Activated CD8-positive, alpha-beta T cell treated with anti-CD3 and anti-CD28 coated beads, Interleukin-2, amount 10 ng/mL, durations not matched to agents 7 days and 5 days (primary cell): ENCODE results near the gene CACNA2D3. TPM values are rescaled to one million over a fixed set of nuclear protein-coding genes. Genes with fewer than 3 reads are reported as not detected.
"Not testable (repeated sequence)": the region's sequence is repeated elsewhere in the genome, so short reads cannot be mapped to it uniquely, and the experiment has no call there.

Experiments used
- ATAC-seq: fragments of 150-1000 bp; cut with Tn5 transposase; one replicate; pipeline ENCODE4 v1.10.0; 2021; ENCODE audit warnings: moderate library complexity
- CTCF ChIA-PET: fragments of 350-600 bp; sonication (Branson Sonifier 250); formaldehyde crosslinking; loops from one replicate; lab custom pipeline; 2021; ENCODE audit warnings: antibody characterized with exemption; lab: Charles Lee
- POLR2A ChIA-PET: fragments of 350-600 bp; sonication (Branson Sonifier 250); formaldehyde crosslinking; loops from one replicate; lab custom pipeline; 2021; ENCODE audit warnings: antibody characterized with exemption; lab: Charles Lee
- DNase-seq: peaks from one replicate; pipeline ENCODE4 v3.0.0-alpha.2; 2020
- H3K27ac Mint-ChIP-seq: one replicate; pipeline ENCODE4 v1.8.0; 2021; ENCODE audit warnings: mild to moderate bottlenecking, mixed read lengths
- H3K27me3 Mint-ChIP-seq: one replicate; pipeline ENCODE4 v1.8.0; 2021; ENCODE audit warnings: low read depth, mixed read lengths
- H3K36me3 Mint-ChIP-seq: one replicate; pipeline ENCODE4 v1.8.0; 2021; ENCODE audit warnings: low read depth, mixed read lengths
- H3K4me1 Mint-ChIP-seq: one replicate; pipeline ENCODE4 v1.8.0; 2021; ENCODE audit warnings: low read depth, mixed read lengths
- H3K4me3 Mint-ChIP-seq: one replicate; pipeline ENCODE4 v1.8.0; 2021; ENCODE audit warnings: mild to moderate bottlenecking, mixed read lengths
- H3K9me3 Mint-ChIP-seq: one replicate; pipeline ENCODE4 v1.8.0; 2022; ENCODE audit warnings: mixed read lengths; ENCODE audit not compliant: insufficient read depth
- total RNA-seq, 2 experiments: library from RNA; stranded (reverse); gene quantifications; one replicate each; pipeline ENCODE4 v1.2.3, GENCODE V29; 2021

CACNA2D3 gene
- total RNA-seq, 2 experiments from 2014 or later = not detected

- H3K4me1 Mint-ChIP-seq, H3K27me3 Mint-ChIP-seq, H3K36me3 Mint-ChIP-seq, H3K9me3 Mint-ChIP-seq, H3K27ac Mint-ChIP-seq, CTCF ChIA-PET, DNase-seq, H3K4me3 Mint-ChIP-seq, ATAC-seq, POLR2A ChIA-PET: not testable (repeated sequence)
These were observed 508.6 kb downstream of the CACNA2D3 start for GRCh38 chr3:54631001-54631400.

DNA sequence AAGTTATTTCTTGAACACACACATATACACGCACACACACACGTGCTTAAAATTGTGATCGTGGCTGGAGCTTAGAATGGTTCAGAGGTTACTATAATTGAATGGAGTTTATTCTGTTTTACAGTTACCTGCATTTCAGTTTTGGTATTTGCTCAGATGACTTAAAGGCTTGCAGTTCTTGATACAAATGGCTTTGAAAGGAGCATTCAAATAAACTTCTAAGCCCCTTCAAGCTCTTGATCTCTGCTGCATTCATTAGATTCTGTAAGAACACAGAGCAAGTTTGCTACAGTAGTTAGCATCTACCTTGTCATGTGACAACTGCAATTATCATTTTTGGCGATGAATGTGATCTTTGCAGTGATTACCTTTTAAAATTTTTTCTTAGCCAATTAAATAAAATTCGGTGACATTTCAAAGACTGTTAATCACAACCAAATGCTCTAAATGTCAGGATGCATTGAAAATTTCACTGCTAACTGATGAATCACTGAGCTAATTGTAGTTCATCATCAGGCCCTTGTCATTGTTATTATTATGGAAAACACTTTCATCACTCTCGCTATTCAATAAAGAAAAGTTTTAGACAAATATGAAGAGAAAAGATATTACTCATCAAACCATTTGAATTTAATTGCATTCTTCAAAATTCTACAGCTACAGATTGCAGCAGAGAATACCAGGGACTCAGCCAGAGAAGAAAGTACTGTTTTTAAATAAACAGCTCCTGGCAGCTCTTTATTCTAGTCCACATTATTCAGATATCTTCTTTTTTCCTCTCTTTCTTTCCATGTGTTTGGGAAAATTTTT lies 509.4 kb downstream of the CACNA2D3 start:
- H3K4me1 Mint-ChIP-seq = no peaks in the 10 kb centered on the region
- ATAC-seq (no peak), DNase-seq (no peak)
- no peak overlapping the region for H3K4me3 Mint-ChIP-seq
- no peak overlapping the region for H3K27ac Mint-ChIP-seq
- no peaks in the 10 kb centered on the region for H3K36me3 Mint-ChIP-seq
- no peaks in the 10 kb centered on the region for H3K27me3 Mint-ChIP-seq
- ChIA-PET CTCF (no interaction called here), POLR2A (no interaction called here)
- H3K9me3 Mint-ChIP-seq = no peaks in the 10 kb centered on the region

DNA sequence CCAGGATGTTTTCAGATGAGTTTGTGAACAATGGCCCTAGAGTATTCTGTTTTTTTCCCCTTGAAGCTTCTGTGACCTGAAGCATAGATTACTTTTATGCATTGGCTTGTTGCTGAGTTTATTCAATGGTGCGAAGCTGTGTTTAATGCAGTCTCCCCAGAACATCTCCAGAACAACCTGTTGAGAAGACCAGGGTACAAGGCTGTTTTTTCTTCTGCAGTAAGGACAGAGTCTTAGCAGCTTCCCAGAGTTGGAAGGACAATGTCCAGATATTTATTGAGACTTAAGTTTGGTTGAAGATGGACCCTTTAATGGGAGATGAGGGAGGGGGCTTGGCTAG lies 509.9 kb downstream of the CACNA2D3 start:
- ChIA-PET CTCF (no interaction called here), POLR2A (no interaction called here)
- DNase-seq (no peak), ATAC-seq (no peak)
- no peak overlapping the region for H3K4me3 Mint-ChIP-seq
- H3K4me1 Mint-ChIP-seq = no peaks in the 10 kb centered on the region
- H3K9me3 Mint-ChIP-seq = no peaks in the 10 kb centered on the region
- H3K27me3 Mint-ChIP-seq = no peaks in the 10 kb centered on the region
- no peak overlapping the region for H3K27ac Mint-ChIP-seq
- H3K36me3 Mint-ChIP-seq = no peaks in the 10 kb centered on the region

DNA sequence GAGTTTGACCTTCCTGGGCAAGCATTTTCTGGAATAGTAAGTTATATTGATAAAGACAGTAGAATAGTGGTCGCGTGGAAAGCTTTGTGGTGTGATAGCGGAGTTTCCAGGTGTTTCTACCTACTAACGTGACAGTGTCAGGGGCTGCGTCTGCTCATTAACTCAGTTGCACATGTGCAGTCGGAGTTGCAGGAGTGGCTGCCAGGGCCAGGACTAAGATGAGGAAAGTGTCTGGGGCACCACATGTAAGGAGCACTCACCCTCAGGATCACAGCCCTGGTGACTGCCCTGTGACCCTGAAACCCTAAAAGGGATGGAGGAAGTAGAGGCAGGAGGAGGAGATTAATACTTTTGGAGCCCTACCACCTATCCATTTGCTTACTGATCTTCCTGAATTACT lies 510.5 kb downstream of the CACNA2D3 start:
- ATAC-seq (no peak), DNase-seq (no peak)
- Mint-ChIP-seq H3K9me3 (no peaks in the 10 kb centered on the region), H3K4me1 (no peaks in the 10 kb centered on the region), H3K36me3 (no peaks in the 10 kb centered on the region), H3K27ac (no peak overlapping the region), H3K4me3 (no peak overlapping the region), H3K27me3 (no peaks in the 10 kb centered on the region)
- ChIA-PET POLR2A (no interaction called here), CTCF (no interaction called here)

DNA sequence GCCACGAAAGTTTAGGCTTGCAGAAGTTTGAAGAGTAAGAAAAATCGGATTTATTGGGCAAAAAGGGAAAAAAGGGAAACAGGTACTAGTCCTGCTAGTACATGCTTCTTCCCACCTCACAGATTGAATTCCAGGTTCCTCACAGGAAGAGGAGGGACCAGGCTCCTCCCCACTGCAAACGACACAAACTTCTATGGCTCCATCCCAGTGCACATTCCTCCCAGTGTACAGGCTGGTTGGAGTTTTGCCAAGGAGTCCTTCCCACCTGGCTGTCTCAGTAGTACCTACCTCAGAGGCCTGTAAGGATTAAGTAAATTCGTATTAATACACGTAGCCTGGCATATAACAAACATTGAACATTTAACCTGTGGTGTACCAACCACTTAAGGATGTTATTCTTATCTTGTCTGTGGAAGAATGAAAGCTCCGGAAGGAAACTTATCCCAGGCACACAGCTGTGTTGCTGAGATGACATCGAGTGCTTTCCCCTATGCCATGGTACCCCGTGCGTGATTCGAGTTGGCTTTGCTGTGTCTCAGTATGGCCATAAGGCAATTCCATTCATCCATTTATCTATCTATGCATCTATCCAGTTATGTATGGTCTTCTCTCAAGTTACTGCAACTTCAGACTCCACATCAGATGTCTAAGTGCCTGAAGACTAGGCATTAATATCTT lies 511.2 kb downstream of the CACNA2D3 start:
- CTCF ChIA-PET = no interaction called here
- no peak for DNase-seq
- Mint-ChIP-seq H3K27ac (no peak overlapping the region), H3K4me1 (no peaks in the 10 kb centered on the region), H3K27me3 (peaks cover 5% of the 10 kb centered on the region), H3K36me3 (no peaks in the 10 kb centered on the region), H3K4me3 (no peak overlapping the region), H3K9me3 (no peaks in the 10 kb centered on the region)
- ATAC-seq = no peak
- POLR2A ChIA-PET = no interaction called here

GRCh38 chr3:54634122-54634469 lies 511.7 kb downstream of the CACNA2D3 start:
- Mint-ChIP-seq H3K9me3 (no peaks in the 10 kb centered on the region), H3K27me3 (peaks cover 10% of the 10 kb centered on the region), H3K4me1 (no peaks in the 10 kb centered on the region), H3K4me3 (no peak overlapping the region), H3K27ac (no peak overlapping the region), H3K36me3 (no peaks in the 10 kb centered on the region)
- ChIA-PET POLR2A (no interaction called here), CTCF (no interaction called here)
- DNase-seq = no peak
- ATAC-seq = no peak

- H3K4me3 Mint-ChIP-seq, CTCF ChIA-PET, H3K9me3 Mint-ChIP-seq, H3K4me1 Mint-ChIP-seq, DNase-seq, POLR2A ChIA-PET, ATAC-seq, H3K27ac Mint-ChIP-seq, H3K36me3 Mint-ChIP-seq: not testable (repeated sequence)
- peaks cover 27% of the 10 kb centered on the region for H3K27me3 Mint-ChIP-seq
These were observed 517.5 kb downstream of the CACNA2D3 start for GRCh38 chr3:54639790-54640372.

GRCh38 chr3:54641226-54642014 lies 519.1 kb downstream of the CACNA2D3 start:
- Mint-ChIP-seq H3K27me3 (peaks cover 27% of the 10 kb centered on the region), H3K9me3 (no peaks in the 10 kb centered on the region), H3K4me1 (no peaks in the 10 kb centered on the region), H3K36me3 (no peaks in the 10 kb centered on the region), H3K27ac (no peak overlapping the region), H3K4me3 (no peak overlapping the region)
- ChIA-PET POLR2A (no interaction called here), CTCF (no interaction called here)
- DNase-seq (no peak), ATAC-seq (no peak)

DNA sequence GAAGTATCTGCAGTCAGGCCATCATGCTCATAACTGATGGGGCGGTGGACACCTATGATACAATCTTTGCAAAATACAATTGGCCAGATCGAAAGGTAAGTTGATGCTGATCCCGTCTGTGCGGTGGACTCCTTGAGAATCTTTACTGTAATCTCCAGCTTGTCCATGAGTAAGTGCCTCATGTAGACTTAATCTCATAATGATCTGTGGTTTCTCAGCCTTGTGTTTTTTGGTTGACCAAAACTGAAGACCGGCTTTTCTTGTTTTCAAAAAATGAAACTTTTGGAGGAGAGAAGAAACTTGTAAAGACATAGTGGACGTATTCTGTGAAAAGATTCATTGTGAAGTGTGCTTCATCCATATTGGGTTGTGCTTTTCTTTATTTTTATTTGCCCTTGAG lies 519.8 kb downstream of the CACNA2D3 start:
- POLR2A ChIA-PET = no interaction called here
- Mint-ChIP-seq H3K27ac (no peak overlapping the region), H3K36me3 (no peaks in the 10 kb centered on the region), H3K4me1 (no peaks in the 10 kb centered on the region), H3K9me3 (no peaks in the 10 kb centered on the region), H3K4me3 (no peak overlapping the region), H3K27me3 (peaks cover 27% of the 10 kb centered on the region)
- ATAC-seq (no peak), DNase-seq (no peak)
- CTCF ChIA-PET = no interaction called here

- no peaks in the 10 kb centered on the region for H3K27me3 Mint-ChIP-seq
- ChIA-PET POLR2A (no interaction called here), CTCF (no interaction called here)
- no peak overlapping the region for H3K27ac Mint-ChIP-seq
- no peaks in the 10 kb centered on the region for H3K4me1 Mint-ChIP-seq
- no peak overlapping the region for H3K4me3 Mint-ChIP-seq
- ATAC-seq (no peak), DNase-seq (no peak)
- no peaks in the 10 kb centered on the region for H3K9me3 Mint-ChIP-seq
- no peaks in the 10 kb centered on the region for H3K36me3 Mint-ChIP-seq
These were observed 525.4 kb downstream of the CACNA2D3 start for GRCh38 chr3:54647721-54648120.

DNA sequence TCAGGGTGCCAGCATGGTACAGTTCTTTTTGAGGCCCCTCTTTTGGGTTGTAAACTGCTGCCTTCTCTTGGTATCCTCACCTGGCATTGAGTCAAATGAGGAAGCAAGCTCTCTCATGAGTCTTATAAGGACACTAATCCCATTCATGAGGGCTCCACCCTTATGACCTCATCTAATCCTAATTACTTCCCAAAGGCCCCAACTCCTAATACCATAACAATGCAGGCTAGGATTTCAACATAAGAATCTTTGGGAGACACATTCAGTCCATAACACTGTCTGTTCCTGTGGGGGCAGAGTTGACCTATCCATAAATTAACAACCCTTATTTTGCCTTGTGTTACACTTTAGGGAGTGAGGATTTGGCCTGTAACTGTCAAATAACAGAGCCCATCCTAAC lies 527.2 kb downstream of the CACNA2D3 start:
- Mint-ChIP-seq H3K27me3 (no peaks in the 10 kb centered on the region), H3K4me3 (no peak overlapping the region), H3K27ac (no peak overlapping the region)

More for the DNA sequence above, 527.2 kb downstream of the CACNA2D3 start:
- POLR2A ChIA-PET = no interaction called here
- CTCF ChIA-PET = no interaction called here
- Mint-ChIP-seq H3K9me3 (no peaks in the 10 kb centered on the region), H3K4me1 (no peaks in the 10 kb centered on the region), H3K36me3 (no peaks in the 10 kb centered on the region)
- no peak for ATAC-seq
- DNase-seq = no peak
